ENCODE results near the gene RBM33.

DNA sequence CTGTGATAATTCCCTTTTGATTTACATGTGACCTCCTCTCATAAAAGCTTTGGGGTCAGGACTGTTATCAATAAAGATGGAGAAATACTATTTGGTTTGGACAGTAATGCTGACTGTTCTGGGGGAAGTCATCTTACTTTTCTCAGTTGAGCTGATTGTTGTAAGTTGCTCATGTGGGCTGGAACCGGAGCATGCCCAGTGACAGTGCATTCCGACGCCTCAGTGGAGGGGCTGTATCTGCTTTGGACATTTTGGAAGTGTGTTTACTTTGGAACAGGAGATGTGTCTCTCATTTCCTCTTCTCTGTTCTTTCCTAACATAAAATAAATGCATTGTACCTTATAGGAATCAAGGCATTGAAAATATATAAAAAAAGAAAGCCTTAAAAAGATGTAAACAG lies 30.1 kb downstream of the RBM33 start:
- TF ChIP-seq, protein P1, sequence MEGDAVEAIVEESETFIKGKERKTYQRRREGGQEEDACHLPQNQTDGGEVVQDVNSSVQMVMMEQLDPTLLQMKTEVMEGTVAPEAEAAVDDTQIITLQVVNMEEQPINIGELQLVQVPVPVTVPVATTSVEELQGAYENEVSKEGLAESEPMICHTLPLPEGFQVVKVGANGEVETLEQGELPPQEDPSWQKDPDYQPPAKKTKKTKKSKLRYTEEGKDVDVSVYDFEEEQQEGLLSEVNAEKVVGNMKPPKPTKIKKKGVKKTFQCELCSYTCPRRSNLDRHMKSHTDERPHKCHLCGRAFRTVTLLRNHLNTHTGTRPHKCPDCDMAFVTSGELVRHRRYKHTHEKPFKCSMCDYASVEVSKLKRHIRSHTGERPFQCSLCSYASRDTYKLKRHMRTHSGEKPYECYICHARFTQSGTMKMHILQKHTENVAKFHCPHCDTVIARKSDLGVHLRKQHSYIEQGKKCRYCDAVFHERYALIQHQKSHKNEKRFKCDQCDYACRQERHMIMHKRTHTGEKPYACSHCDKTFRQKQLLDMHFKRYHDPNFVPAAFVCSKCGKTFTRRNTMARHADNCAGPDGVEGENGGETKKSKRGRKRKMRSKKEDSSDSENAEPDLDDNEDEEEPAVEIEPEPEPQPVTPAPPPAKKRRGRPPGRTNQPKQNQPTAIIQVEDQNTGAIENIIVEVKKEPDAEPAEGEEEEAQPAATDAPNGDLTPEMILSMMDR (IDR thresholded peaks at IDR 0.05; ENCODE audit: low read length): no peak
- TF ChIP-seq EZH2 (optimal IDR thresholded peaks at IDR 0.05; ENCODE audit: low read depth, low read length): no peak
